DOHH2 (cell line): Measurements from ENCODE around the gene ZDHHC9.

Experiments used
- CTCF ChIP-seq: fragments of 200-600 bp; sonication (generic); IDR thresholded peaks from one replicate; pipeline ENCODE4 v1.5.1; 2014; ENCODE audit warnings: antibody characterized with exemption, mild to moderate bottlenecking, low read depth, low read length; ENCODE audit not compliant: poor library complexity, severe bottlenecking
- EZH2phosphoT487 ChIP-seq: fragments of 200-600 bp; sonication (generic); IDR thresholded peaks from 2 replicates; pipeline ENCODE4 v1.6.1; 2017; ENCODE audit warnings: borderline replicate concordance, mild to moderate bottlenecking, antibody characterized with exemption, low read length, moderate library complexity, mixed read lengths

DNA sequence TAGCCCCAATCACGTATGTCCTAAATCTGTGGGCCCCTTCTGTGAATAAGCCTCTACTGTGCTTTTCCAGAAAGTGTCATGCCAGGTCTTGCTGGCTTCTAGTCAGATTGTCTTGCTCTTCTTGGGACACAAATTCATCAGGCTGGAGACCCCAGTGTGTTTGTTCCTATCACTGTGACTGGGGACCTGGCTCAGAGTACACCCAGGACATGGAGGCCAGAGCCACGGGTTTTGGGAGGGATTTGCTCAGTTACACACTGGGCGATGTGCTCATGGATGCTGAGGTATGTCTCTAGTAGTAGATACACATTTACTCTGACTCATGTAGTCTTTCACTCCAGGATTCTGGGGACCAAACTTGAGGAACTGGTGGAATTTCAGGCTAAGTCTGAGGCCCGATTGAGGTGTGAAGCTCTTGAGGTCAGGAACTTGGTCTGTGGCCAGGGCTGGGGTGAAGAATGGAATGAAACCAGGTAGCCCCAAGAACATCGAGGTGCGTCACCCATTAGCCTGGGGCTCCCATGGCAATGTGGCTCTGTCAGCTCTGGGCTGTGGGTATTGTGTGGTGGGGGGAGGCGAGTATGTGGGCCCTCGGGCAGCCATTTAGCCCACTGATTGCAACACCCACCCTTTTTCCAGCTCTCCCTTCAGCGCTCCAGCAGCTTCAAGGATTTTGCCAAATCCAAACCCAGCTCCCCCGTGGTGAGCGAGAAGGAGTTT is 56.2 kb downstream of the ZDHHC9 start:
- TF ChIP-seq CTCF (no peak), EZH2phosphoT487 (no peak)
